GM19238 (cell line): Measurements from ENCODE around the gene LPP.

ENCODE experiments used
- DNase-seq: peaks from one replicate; pipeline ENCODE4 v3.0.0; 2011; ENCODE audit warnings: low spot score; ENCODE audit not compliant: insufficient read length

The LPP gene

GRCh38 chr3:188931531-188931930, 777.6 kb downstream of the LPP start:
- DNase-seq, result no peak

GRCh38 chr3:188934989-188935388, 781.0 kb downstream of the LPP start:
- no peak for DNase-seq

- no peak for DNase-seq
These were observed 782.7 kb downstream of the LPP start for GRCh38 chr3:188936597-188937107.

GRCh38 chr3:188937389-188937788, 783.4 kb downstream of the LPP start:
- no peak for DNase-seq

GRCh38 chr3:188938999-188939398, 785.0 kb downstream of the LPP start:
- no peak for DNase-seq

GRCh38 chr3:188939814-188940572, 786.0 kb downstream of the LPP start:
- DNase-seq, result no peak
